Loucy (cell line): Measurements from ENCODE around the gene ROBO1.

ENCODE experiments used
- CTCF ChIP-seq: fragments of 200-600 bp; sonication (generic); conservative IDR thresholded peaks from 2 replicates; pipeline ENCODE4 v1.5.1; 2014; ENCODE audit warnings: mild to moderate bottlenecking, antibody characterized with exemption, low read length
- EZH2phosphoT487 ChIP-seq: fragments of 200-600 bp; IDR thresholded peaks from 2 replicates; pipeline ENCODE4 v1.6.1; 2018; ENCODE audit warnings: antibody characterized with exemption, mild to moderate bottlenecking, moderate library complexity, borderline replicate concordance

- no peak for TF ChIP-seq CTCF
- no peak for TF ChIP-seq EZH2phosphoT487
These were observed 1097.1 kb downstream of the ROBO1 start for GRCh38 chr3:78670746-78671145.
